NCI-H1092 treated with DMSO at 0.1 percent for 48 hours (cell line): ENCODE measurements around the gene ST6GALNAC3.
"Not testable (repeated sequence)": the region's sequence is repeated elsewhere in the genome, so short reads cannot be mapped to it uniquely, and the experiment has no call there.

Source experiments
- DNase-seq: peaks from one replicate; lab custom pipeline; 2025; lab: John Stamatoyannopoulos, UW

ST6GALNAC3 gene

GRCh38 chr1:76074321-76075187, at the start of gene ST6GALNAC3:
TSS of gene ST6GALNAC3 (plus strand) at chr1:76074746.
- DNase-seq: peak; percentile 51

DNA sequence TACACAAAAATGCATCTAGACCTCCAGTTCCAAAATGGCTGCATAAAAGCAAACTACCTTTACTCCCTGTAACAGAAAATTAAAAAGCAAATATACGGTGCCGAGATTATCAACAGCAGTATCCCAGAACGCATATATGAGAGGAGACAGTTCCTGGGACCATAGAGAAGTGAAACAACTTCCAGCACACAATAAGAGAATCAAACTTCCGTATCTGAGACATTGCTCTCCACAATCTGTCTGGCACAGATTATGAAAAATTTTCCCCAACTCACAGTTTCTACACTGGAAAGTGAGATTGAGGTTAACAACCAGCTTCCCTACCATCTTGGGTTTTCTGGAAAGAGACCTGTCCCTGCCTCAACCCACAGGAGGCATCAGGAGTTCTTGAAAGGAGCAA, 47.2 kb upstream of the ST6GALNAC3 start:
- no peak for DNase-seq

DNA sequence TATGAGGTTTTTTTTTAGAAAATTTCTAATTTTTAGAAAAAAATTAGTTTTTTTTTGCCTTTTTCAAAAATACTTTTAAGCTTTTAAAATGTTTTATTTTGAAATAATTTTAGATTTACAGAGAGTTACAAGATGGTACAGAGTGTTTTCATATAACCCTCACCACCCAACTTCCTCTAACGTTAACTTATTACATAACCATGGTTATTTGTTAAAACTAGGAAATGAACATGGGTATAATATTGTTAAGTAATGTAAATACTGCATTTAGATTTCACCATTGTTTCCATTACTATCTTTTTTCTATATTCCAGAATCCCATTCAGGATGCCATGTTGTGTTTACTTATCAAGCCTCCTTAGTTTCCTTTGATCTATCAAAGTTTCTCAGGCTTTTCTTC, 45.2 kb upstream of the ST6GALNAC3 start:
- DNase-seq: no peak

DNA sequence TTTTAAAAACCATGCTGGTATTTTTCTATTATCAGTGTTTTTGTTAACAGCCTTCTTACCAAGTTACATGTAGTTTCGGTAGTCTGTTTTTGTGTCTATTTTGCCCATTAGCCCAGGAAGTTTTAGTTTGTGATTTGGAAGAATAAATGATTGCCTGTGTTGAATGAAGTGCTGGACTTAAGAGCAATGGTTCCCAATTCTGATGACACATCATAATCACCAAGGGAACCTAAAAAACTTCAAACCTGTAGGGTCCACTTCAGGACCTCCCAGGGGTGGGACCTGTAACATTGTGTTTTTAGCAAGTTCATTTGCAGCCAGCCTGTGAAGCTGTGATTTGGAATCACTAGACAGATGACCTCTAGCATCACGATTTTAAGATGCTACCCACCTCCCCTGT, 43.0 kb upstream of the ST6GALNAC3 start:
- no peak for DNase-seq

GRCh38 chr1:76033800-76034475, 40.6 kb upstream of the ST6GALNAC3 start:
- no peak for DNase-seq

DNA sequence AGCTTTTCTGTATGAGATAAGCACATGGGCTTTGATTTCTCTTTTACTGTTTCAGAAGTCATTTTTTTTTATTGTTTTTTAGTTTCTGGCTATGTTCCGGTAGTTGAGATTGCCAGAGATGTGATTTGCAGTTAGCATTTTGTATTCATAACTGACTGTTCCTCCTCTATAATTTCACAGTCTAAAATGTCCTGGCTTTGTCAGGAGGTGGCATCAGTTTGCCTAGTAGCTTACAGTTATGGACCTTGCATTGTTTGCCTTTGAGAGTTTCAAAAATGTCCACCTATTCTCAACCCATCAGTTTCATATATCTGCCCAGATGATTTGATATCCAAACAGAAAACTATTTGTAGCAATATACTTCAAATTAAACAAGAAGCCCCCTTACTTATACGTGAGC, 39.5 kb upstream of the ST6GALNAC3 start:
- DNase-seq: no peak

- DNase-seq: no peak
Observed at GRCh38 chr1:76037324-76037723, 37.2 kb upstream of the ST6GALNAC3 start.

DNA sequence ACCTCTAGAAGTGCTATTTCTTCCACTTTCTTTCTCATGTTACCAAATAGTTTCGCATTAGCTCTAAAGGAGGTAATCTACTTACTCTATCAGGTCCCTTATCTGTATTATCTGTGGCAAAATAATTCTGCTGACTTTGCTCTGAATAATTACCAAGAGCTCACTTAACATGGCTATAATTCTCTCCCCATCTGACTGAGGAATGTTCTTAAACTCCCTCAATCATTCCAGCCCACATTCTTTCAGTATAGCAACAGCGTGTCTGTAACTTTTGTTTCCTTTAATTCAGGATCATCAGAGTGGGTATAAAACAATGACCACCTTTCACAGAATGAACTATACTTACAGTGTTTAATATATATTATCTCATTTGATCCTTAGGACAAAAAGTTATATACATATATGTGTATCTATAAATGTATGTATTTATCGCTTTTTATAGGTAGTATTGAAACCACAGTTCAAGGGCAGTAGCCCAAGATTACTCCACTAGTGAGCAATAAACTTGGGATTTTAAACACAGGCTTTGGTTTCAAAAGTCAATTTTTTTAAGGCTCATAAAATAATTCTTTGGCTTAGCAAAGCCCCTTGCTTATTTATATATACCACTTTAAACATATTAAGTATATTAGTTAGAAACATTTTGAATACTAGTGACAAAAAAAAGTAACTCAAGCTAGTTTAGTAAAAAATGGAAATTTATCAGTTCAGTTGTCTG, 36.1 kb upstream of the ST6GALNAC3 start:
- no peak for DNase-seq

- DNase-seq: no peak
Observed at GRCh38 chr1:76046149-76046548, 28.4 kb upstream of the ST6GALNAC3 start.

GRCh38 chr1:76048219-76048618, 26.3 kb upstream of the ST6GALNAC3 start:
- no peak for DNase-seq

DNA sequence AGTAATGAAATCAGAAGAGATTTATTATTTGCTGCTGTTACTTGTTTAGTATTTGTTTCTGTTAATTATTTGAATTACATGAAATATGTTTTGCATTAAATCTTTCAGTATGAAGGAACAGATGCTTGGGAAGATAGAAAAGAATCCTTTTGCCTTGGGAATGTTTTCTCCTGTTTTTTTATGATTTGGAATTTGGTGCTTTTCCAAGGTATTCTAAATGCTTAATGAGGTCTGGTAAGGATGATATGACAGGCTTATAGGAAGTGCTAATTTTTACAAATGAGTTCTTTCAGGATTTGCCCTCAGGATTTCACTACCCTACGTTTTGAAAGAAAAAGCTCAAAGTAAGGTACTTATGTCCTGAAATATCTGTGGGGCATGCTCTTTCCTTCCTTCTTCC, 25.6 kb upstream of the ST6GALNAC3 start:
- DNase-seq: no peak

DNA sequence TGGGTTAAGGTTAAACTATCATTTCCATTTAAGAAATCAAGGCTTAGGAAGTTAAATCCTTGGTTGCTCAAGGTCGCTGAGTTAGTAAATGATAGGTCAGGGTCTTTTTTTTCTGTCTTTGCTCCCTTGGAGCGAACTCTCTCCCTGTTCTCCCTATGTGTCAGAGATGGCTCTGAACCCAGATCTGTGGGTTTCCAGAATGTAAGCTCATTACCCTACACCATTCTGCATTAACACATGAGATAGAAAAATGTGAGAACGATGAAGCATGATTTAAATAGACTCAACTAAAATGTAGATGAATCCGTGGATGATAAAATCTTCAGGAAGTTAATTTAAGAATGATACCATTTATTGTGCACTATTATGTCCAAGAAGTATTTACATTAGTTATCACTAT, 25.0 kb upstream of the ST6GALNAC3 start:
- no peak for DNase-seq

DNA sequence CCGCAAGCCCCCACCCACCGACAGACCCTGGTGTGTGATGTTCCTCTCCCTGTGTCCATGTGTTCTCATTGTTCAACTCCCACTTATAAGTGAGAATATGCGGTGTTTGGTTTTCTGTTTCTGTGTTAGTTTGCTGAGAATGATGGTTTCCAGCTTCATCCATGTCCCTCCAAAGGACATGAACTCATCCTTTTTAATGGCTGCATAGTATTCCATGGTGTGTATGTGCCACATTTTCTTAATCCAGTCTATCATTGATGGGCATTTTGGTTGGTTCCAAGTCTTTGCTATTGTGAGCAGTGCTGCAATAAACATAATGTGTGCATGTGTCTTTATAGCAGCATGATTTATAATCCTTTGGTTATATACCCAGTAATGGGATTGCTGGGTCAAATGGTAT, 24.5 kb upstream of the ST6GALNAC3 start:
- not testable (repeated sequence) for DNase-seq

GRCh38 chr1:76053021-76053420, 21.5 kb upstream of the ST6GALNAC3 start:
- DNase-seq: no peak

GRCh38 chr1:76054359-76054758, 20.2 kb upstream of the ST6GALNAC3 start:
- DNase-seq: no peak

- no peak for DNase-seq
Observed at GRCh38 chr1:76055987-76056386, 18.6 kb upstream of the ST6GALNAC3 start.

GRCh38 chr1:76059451-76059850, 15.1 kb upstream of the ST6GALNAC3 start:
- no peak for DNase-seq

DNA sequence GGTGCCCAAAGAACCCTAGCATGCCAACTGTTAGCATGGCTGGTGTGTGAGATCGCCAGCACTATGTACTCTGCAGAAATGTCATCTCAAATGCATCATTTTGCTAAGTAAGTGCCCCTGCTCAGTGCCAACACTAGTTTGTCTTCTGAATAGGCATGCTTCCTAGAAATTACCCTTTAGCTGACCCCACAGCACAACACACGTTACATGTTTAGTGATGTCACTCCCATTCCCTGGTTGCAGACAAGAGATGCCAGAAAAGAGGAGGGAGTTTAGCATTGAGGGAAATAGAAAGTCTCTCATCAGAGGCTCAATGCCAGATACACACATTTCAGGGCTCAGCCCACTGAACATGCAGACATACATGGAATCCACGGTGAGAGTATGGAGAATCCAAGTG, 9.3 kb upstream of the ST6GALNAC3 start:
- DNase-seq: no peak

DNA sequence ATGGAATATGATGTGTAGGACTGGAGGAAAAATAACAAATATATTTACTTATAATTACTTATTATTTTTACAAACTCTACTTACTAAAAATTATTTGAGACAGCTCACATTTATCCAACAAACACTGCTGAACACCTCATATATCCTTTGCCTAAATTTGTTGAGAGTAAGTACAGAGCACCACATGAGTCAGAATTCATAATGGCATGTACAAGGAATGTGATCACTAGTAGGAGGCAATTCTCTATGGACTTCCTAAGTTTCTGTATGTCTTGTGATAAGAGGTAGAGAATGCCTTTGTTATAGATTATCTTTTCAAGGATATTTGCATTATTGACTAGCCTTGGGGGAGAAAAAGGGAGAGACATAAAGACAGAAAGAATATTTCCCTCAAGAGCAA, 8.2 kb upstream of the ST6GALNAC3 start:
- no peak for DNase-seq

- no peak for DNase-seq
Observed at GRCh38 chr1:76068542-76068941, 6.0 kb upstream of the ST6GALNAC3 start.

- peak; percentile 8 for DNase-seq
Observed at GRCh38 chr1:76068953-76069561, 5.5 kb upstream of the ST6GALNAC3 start.

GRCh38 chr1:76070538-76070937, 4.0 kb upstream of the ST6GALNAC3 start:
- no peak for DNase-seq
